Measurements from ENCODE around the gene SLC1A3. TPM values are rescaled to one million over a fixed set of nuclear protein-coding genes. Genes with fewer than 3 reads are reported as not detected.

SLC1A3 gene
- total and polyA plus RNA-seq, 2 donors (not counting 1 experiment from before 2014, with no cell fraction given): 0.52 to 3.3 TPM

DNA sequence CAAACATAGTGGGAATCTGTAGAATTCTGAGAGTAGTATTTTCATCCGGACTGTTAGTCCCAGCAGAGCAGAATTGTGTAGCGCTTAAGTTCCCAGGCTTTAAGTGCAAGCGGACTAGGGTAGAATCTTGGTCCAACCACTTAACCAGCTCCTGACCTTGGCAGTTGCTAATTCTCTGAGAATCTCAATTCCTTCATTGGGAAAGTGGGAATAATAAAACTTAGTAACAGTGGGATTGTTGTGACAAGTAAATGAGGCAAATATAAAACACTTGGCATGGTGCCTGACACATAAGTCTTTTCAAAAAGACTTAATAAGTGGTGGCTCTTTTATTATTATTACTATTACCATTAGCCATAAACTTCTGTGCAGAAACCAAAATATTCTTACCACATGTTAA is 8.4 kb upstream of the SLC1A3 start:
- TF ChIP-seq EZH2 (IDR thresholded peaks at IDR 0.05; ENCODE audit: low read length, missing control alignments): no peak
- TF ChIP-seq, protein P1, sequence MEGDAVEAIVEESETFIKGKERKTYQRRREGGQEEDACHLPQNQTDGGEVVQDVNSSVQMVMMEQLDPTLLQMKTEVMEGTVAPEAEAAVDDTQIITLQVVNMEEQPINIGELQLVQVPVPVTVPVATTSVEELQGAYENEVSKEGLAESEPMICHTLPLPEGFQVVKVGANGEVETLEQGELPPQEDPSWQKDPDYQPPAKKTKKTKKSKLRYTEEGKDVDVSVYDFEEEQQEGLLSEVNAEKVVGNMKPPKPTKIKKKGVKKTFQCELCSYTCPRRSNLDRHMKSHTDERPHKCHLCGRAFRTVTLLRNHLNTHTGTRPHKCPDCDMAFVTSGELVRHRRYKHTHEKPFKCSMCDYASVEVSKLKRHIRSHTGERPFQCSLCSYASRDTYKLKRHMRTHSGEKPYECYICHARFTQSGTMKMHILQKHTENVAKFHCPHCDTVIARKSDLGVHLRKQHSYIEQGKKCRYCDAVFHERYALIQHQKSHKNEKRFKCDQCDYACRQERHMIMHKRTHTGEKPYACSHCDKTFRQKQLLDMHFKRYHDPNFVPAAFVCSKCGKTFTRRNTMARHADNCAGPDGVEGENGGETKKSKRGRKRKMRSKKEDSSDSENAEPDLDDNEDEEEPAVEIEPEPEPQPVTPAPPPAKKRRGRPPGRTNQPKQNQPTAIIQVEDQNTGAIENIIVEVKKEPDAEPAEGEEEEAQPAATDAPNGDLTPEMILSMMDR (conservative IDR thresholded peaks at IDR 0.05 in 1 of 2, IDR thresholded peaks at IDR 0.05 in 1 of 2; ENCODE audit: low read depth in 1 of 2, low read length in 2 of 2): no peak
- no peak overlapping the region for H3K4me3 ChIP-seq (replicated peaks in 1 of 4; ENCODE audit: control extremely low read depth in 1 of 4, insufficient read depth in 1 of 4, low read depth in 3 of 4, low read length in 4 of 4)
- H3K9ac ChIP-seq (ENCODE audit: insufficient read depth, low read length): no peak overlapping the region
- no peak for DNase-seq (ENCODE audit: low read depth in 2 of 2)
- no peak overlapping the region for H2AFZ ChIP-seq (ENCODE audit: low read length)
- H3K9me3 ChIP-seq (ENCODE audit: control insufficient read depth, insufficient read depth, low read depth, low read length): no peaks in the 10 kb centered on the region
- H3K27ac ChIP-seq (ENCODE audit: insufficient read depth, low read length): no peak overlapping the region
- H3K4me1 ChIP-seq (ENCODE audit: control insufficient read depth, extremely low read depth, insufficient read depth, low read length): peaks cover 2% of the 10 kb centered on the region
- no peaks in the 10 kb centered on the region for H3K36me3 ChIP-seq (ENCODE audit: control insufficient read depth, insufficient read depth, low read length)
- H3K4me2 ChIP-seq (ENCODE audit: extremely low read depth, insufficient read depth, low read length): no peak overlapping the region
- H3K79me2 ChIP-seq (ENCODE audit: control insufficient read depth, insufficient read depth, low read length): no peaks in the 10 kb centered on the region
- H4K20me1 ChIP-seq (ENCODE audit: control insufficient read depth, extremely low read depth, insufficient read depth, low read length): no peaks in the 10 kb centered on the region
- H3K27me3 ChIP-seq (ENCODE audit: control insufficient read depth, insufficient read depth, low read length): no peaks in the 10 kb centered on the region

DNA sequence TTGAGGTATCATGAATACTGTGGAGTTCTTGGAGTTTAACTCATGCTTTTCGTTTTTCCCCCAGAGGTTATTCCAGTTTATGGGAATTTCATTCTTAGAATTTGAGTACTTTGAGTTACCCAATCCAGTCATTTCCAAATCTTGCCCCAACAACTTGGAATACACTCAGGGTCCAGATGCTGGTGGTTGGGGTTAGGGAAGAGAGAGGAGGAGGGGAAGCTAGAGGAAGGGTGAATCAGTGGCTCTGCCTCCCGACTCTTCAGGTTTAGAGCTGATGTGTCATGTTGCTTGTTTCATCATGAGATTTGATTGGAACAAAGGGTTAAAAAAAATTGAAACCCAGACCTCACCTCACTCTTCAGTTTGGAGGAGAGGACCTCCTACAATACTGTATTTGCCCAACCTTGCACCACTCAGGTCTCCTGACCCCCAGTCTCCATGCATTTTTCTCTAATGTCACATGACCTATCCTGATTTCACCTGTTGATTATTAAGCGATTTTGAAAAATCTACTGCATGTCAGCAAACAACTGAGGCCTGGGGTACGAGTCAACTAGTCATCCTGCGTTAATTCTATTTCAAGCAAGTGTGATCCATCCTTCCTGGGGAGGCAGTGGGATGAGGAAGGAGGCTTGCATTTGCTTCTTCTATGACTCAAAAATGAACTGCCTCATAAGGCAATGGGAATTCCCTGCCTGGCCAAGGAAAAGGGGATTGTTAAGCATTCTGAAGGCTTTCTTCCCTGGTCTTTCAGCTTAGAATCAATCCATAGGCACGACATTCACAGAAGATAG is 6.2 kb upstream of the SLC1A3 start:
- Histone ChIP-seq H3K79me2 (ENCODE audit: control insufficient read depth, insufficient read depth, low read length) (no peaks in the 10 kb centered on the region), H3K4me3 (replicated peaks in 1 of 4; ENCODE audit: control extremely low read depth in 1 of 4, insufficient read depth in 1 of 4, low read depth in 3 of 4, low read length in 4 of 4) (no peak overlapping the region), H3K27me3 (ENCODE audit: control insufficient read depth, insufficient read depth, low read length) (no peaks in the 10 kb centered on the region), H3K9ac (ENCODE audit: insufficient read depth, low read length) (no peak overlapping the region), H3K9me3 (ENCODE audit: control insufficient read depth, insufficient read depth, low read depth, low read length) (no peaks in the 10 kb centered on the region), H3K4me1 (ENCODE audit: control insufficient read depth, extremely low read depth, insufficient read depth, low read length) (peaks cover 2% of the 10 kb centered on the region), H3K27ac (ENCODE audit: insufficient read depth, low read length) (no peak overlapping the region), H2AFZ (ENCODE audit: low read length) (no peak overlapping the region), H3K36me3 (ENCODE audit: control insufficient read depth, insufficient read depth, low read length) (no peaks in the 10 kb centered on the region), H3K4me2 (ENCODE audit: extremely low read depth, insufficient read depth, low read length) (no peak overlapping the region), H4K20me1 (ENCODE audit: control insufficient read depth, extremely low read depth, insufficient read depth, low read length) (no peaks in the 10 kb centered on the region)
- no peak for TF ChIP-seq EZH2 (IDR thresholded peaks at IDR 0.05; ENCODE audit: low read length, missing control alignments)
- TF ChIP-seq, protein P1 (conservative IDR thresholded peaks at IDR 0.05 in 1 of 2, IDR thresholded peaks at IDR 0.05 in 1 of 2; ENCODE audit: low read depth in 1 of 2, low read length in 2 of 2): no peak
- peak; percentile 69 to 87 for DNase-seq (ENCODE audit: low read depth in 2 of 2)

DNA sequence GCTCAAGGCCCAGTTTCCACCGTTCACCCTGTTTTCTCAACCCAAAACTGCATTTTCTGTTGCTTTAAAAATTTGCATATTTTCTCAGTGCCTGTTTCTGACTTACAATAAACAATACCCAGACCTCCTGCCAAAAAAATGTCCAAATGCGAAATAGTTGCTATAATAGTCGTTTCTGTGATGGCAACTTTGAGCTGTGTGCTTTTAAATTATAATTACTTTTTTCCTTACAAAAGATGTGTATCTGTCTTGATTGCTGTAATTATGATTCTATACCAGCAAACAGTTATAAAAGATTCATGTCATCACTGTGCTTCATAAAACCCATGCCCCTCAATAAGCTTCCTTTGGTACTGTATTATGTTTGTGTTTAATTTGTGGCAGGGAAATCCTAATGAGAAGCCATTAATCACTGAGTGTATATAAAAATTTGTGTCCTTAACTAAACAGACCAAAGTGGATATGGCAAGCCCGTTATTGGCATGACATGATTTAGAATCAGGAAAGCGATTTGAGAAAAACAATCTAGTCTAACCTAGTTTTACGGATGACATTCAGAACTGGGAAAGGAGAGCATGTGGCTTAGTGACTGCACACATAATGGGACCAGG is 5.4 kb upstream of the SLC1A3 start:
- TF ChIP-seq, protein P1 (conservative IDR thresholded peaks at IDR 0.05 in 1 of 2, IDR thresholded peaks at IDR 0.05 in 1 of 2; ENCODE audit: low read depth in 1 of 2, low read length in 2 of 2): no peak
- TF ChIP-seq EZH2 (IDR thresholded peaks at IDR 0.05; ENCODE audit: low read length, missing control alignments): no peak
- Histone ChIP-seq H3K9me3 (ENCODE audit: control insufficient read depth, insufficient read depth, low read depth, low read length) (no peaks in the 10 kb centered on the region), H3K27ac (ENCODE audit: insufficient read depth, low read length) (no peak overlapping the region), H3K4me1 (ENCODE audit: control insufficient read depth, extremely low read depth, insufficient read depth, low read length) (peaks cover 2% of the 10 kb centered on the region), H3K27me3 (ENCODE audit: control insufficient read depth, insufficient read depth, low read length) (no peaks in the 10 kb centered on the region), H2AFZ (ENCODE audit: low read length) (no peak overlapping the region), H3K36me3 (ENCODE audit: control insufficient read depth, insufficient read depth, low read length) (no peaks in the 10 kb centered on the region), H4K20me1 (ENCODE audit: control insufficient read depth, extremely low read depth, insufficient read depth, low read length) (no peaks in the 10 kb centered on the region), H3K9ac (ENCODE audit: insufficient read depth, low read length) (no peak overlapping the region), H3K4me3 (replicated peaks in 1 of 4; ENCODE audit: control extremely low read depth in 1 of 4, insufficient read depth in 1 of 4, low read depth in 3 of 4, low read length in 4 of 4) (no peak overlapping the region), H3K79me2 (ENCODE audit: control insufficient read depth, insufficient read depth, low read length) (no peaks in the 10 kb centered on the region), H3K4me2 (ENCODE audit: extremely low read depth, insufficient read depth, low read length) (no peak overlapping the region)
- peak; percentile 33 to 58 for DNase-seq (ENCODE audit: low read depth in 2 of 2)

Measured in fibroblast of lung (primary cell).